Measurements from ENCODE around the gene GLI3. TPM values are rescaled to one million over a fixed set of nuclear protein-coding genes. Genes with fewer than 3 reads are reported as not detected.

Gene GLI3
- total and polyA plus RNA-seq, 10 of the 15 experiments (the other 5 are each of a cell fraction or from before 2014, with no cell fraction given): 0.01 TPM; not detected in 8

DNA sequence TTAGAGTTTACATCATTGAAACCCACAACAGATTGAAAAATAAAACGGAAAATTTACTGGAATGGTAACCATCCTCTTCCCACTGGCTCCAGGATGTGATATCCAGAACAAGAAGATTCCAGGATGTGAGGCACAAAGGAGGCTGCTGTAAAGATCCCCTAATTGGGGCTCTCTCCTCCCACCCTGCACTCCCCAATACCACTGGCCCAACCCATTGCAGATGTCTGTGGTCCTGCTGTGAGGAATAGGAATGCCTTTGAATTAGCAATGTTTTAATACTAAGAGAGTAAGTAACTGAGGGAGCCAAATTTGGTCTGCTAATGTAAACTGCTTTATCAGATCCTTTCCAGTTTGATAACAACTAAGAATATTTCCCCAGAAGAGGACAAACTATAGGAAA, 308.2 kb downstream of the GLI3 start:
- Histone ChIP-seq H3K4me1 (ENCODE audit: control insufficient read depth, insufficient read depth, low read length) (peaks cover 3% of the 10 kb centered on the region; the same call in 1 of the 2 replicates), H3K4me2 (ENCODE audit: control insufficient read depth, insufficient read depth) (no peak overlapping the region), H3K79me2 (ENCODE audit: control insufficient read depth, insufficient read depth, low read length) (no peaks in the 10 kb centered on the region), H3K9ac (ENCODE audit: control insufficient read depth, insufficient read depth, low read length) (no peak overlapping the region), H3K27me3 (replicated peaks in 1 of 2; ENCODE audit: control insufficient read depth in 2 of 2, insufficient read depth in 2 of 2, low read length in 1 of 2) (no peaks in the 10 kb centered on the region), H3K27ac (ENCODE audit: control insufficient read depth, insufficient read depth) (no peak overlapping the region), H2AFZ (ENCODE audit: control insufficient read depth, low read depth, low read length) (no peak overlapping the region), H3K4me3 (no peak overlapping the region), H4K20me1 (ENCODE audit: control insufficient read depth, insufficient read depth) (no peaks in the 10 kb centered on the region), H3K9me3 (replicated peaks; ENCODE audit: control insufficient read depth, insufficient read depth, low read length) (no peaks in the 10 kb centered on the region; the same call in 1 of the 3 replicates), H3K36me3 (ENCODE audit: control insufficient read depth in 2 of 2, insufficient read depth in 2 of 2, low read length in 1 of 2) (no peaks in the 10 kb centered on the region)
- intact Hi-C loops (cut with micrococcal nuclease; ENCODE audit: unreplicated experiment) (no loop called here), in situ Hi-C loops (cut with MboI) (loop anchor here (25.0 kb wide), 1 partner anchor 1909 kb away; no protein-coding TSS in a partner anchor)
- no peak for ATAC-seq
- ChIA-PET SMC1A (ENCODE audit: uncharacterized antibody, unreplicated experiment) (interaction anchor here (1.9 to 2.4 kb wide), 2 partner anchors 10 to 12 kb away, joined by 7 to 10 read pairs; no protein-coding TSS in a partner anchor), CTCF (interaction anchor here (0.5 to 1.5 kb wide), 4 partner anchors 10 to 93 kb away, joined by 3 to 8 read pairs (median 5); no protein-coding TSS in a partner anchor), RAD21 (ENCODE audit: unreplicated experiment) (interaction anchor here (1.6 kb wide), 1 partner anchor 12 kb away, joined by 5 read pairs; no protein-coding TSS in a partner anchor), POLR2A (no interaction called here)
- DNase-seq (ENCODE audit: low read depth, low spot score): no peak
- no TSS peak for BruUV-seq (replicated peaks)
- WGBS (ENCODE audit: insufficient coverage, insufficient replicate concordance, low lambda C conversion rate, missing lambda C conversion rate): 56% methylated on average over 1 of the region's 1 CpG
- FAIRE-seq: no peak
- no peak for TF ChIP-seq PML (IDR thresholded peaks at IDR 0.05; ENCODE audit: low read length)
- TF ChIP-seq, protein P1, sequence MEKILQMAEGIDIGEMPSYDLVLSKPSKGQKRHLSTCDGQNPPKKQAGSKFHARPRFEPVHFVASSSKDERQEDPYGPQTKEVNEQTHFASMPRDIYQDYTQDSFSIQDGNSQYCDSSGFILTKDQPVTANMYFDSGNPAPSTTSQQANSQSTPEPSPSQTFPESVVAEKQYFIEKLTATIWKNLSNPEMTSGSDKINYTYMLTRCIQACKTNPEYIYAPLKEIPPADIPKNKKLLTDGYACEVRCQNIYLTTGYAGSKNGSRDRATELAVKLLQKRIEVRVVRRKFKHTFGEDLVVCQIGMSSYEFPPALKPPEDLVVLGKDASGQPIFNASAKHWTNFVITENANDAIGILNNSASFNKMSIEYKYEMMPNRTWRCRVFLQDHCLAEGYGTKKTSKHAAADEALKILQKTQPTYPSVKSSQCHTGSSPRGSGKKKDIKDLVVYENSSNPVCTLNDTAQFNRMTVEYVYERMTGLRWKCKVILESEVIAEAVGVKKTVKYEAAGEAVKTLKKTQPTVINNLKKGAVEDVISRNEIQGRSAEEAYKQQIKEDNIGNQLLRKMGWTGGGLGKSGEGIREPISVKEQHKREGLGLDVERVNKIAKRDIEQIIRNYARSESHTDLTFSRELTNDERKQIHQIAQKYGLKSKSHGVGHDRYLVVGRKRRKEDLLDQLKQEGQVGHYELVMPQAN (conservative IDR thresholded peaks at IDR 0.05): no peak
- TF ChIP-seq, protein P2, sequence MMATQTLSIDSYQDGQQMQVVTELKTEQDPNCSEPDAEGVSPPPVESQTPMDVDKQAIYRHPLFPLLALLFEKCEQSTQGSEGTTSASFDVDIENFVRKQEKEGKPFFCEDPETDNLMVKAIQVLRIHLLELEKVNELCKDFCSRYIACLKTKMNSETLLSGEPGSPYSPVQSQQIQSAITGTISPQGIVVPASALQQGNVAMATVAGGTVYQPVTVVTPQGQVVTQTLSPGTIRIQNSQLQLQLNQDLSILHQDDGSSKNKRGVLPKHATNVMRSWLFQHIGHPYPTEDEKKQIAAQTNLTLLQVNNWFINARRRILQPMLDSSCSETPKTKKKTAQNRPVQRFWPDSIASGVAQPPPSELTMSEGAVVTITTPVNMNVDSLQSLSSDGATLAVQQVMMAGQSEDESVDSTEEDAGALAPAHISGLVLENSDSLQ (IDR thresholded peaks at IDR 0.05): no peak
- TF ChIP-seq TCF3 (IDR thresholded peaks at IDR 0.05; ENCODE audit: borderline replicate concordance, insufficient read depth, low read depth, low read length): no peak

Data from GM12878 (cell line).